HG02759 (cell line): ENCODE data around the gene UVSSA.

Experiments used
- ATAC-seq: cut with Tn5 transposase; IDR thresholded peaks from one replicate; pipeline ENCODE4 v1.9.1; 2021; ENCODE audit warnings: mild to moderate bottlenecking, moderate library complexity; ENCODE audit not compliant: unreplicated experiment

UVSSA gene

GRCh38 chr4:1405636-1406393, 58.8 kb downstream of the UVSSA start:
- ATAC-seq = no peak

GRCh38 chr4:1406394-1406980, 59.5 kb downstream of the UVSSA start, which contains the start of gene NKX1-1:
Gene NKX1-1, minus strand, starts transcription at chr4:1406442. Its CDS starts 0 bp downstream, at chr4:1406442.
- ATAC-seq = no peak

- no peak for ATAC-seq
Observed at GRCh38 chr4:1406981-1407656, 60.1 kb downstream of the UVSSA start.

- no peak for ATAC-seq
Observed at GRCh38 chr4:1407657-1408333, 60.8 kb downstream of the UVSSA start.

DNA sequence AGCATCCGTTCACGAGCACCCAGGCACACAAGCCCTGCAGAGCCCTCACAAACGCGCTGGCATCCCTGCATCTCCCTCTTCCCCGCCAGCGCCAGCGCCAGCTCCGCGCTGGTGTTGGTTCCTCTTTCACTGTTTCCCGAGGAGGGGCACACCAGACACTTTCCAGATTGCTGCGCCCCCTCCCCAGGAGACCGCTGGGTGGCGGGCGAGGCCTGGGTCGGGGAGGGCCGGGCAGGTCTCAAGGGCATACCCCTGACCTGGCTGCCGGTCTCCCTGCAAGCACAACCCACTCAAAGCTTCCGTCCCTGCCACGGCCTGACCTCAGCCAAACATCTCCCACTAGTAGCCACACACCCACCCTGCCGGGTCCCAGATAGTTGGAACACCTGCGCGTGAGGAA, 61.4 kb downstream of the UVSSA start:
- ATAC-seq = no peak

DNA sequence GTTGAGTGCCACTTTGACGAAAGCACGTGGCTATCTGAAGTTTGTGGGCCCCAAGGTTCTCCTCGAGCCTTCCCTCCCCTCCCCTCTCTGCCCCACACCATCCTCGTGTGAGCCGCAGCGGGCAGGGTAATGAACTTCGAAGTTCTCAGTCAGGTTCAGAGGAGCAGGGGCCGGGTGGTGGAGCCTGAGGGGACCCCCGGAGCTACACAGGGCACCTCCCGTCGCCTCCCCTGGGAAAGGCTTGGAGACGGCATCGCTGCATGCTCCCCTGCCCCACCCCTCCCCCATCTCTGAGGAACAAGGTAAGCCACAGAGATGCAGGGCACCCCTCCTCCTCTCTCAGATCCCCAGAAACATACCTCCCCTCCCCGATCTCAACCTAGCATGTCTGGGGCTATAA, 62.1 kb downstream of the UVSSA start:
- no peak for ATAC-seq

DNA sequence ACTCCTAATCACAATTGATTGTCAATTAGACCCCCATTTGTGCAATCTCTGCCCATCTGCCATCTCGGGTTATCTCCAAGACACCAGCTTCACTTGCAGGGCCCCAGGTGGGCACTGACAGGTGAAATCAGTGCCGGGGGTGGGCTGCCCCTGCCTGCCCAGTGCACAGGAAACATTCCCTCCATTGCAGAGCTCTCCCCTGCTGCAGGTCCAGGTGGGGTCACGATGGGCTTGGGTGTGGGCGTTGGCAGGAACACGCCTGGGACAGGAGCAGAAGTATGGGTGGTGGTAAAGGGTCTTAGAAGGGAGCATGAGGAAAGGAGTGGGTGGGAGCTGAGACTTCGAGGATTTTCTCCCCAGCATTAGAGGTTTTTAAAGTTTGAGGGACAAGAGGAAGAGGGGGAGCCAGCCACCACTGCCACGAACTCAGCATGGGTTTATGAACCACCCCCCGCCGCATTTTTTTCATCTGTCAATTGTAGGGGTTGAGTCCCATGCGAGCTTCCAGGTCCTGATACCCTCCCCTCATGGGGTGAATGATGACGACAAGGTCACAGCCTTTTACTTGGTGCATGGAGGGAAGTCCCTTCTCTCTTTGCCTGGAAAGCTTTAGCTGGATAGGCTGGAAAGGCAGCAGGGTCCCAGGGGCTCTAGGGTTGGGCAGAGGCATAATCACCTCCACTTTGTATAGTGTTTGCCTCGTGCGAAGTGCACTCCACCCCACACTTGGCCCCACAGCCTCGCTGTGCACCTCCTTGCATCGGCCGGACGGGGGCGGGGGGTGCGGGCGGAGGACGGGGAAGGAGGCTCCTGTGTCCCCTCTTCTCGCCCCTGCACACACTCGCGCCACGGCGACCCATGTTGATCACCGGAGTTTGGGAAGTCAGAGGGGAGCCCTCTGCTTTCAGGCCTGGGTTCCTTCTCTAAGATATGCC, 62.8 kb downstream of the UVSSA start:
- no peak for ATAC-seq

GRCh38 chr4:1410491-1411325, 63.7 kb downstream of the UVSSA start:
- ATAC-seq = no peak

GRCh38 chr4:1411436-1412375, 64.7 kb downstream of the UVSSA start:
- no peak for ATAC-seq

DNA sequence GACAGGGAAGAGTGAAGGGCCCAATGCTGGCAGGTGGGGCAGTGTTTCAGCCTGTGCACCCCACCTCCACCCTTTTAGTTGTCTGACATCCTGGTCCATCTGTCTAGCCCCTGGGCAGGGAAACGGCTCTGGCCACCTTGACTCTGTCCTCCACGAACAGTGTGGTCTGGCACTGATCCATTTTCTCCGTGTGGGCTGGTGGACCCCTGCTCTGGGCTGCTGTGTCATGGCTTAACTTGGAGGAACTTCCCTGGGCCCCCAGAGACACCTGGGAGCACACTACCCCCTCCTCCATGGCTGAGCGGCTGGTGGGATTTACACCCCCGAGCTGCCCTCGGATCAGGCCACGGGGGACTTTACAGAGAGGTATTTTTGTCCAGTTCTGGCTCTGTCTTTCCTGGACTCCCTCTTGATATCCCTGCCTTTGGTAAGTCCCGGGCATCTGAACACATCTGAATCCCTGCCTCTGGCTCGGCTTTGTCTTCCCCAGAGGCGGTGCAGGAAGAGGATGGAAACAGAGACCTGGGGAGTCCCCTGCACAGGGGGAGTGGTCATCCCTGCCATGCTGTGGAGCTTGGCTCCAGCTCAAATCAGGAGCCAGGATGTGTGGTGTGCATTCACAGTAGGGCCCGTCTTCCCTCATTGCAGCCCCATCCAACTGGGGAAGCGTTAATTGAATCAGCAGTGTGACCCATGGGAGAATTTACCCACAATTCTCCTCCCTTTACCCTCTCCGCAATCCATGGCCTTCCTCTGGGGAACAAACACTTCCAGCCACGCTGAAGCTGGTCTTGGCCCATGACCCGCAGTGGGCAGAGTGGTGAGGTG, 65.6 kb downstream of the UVSSA start:
- ATAC-seq = no peak

DNA sequence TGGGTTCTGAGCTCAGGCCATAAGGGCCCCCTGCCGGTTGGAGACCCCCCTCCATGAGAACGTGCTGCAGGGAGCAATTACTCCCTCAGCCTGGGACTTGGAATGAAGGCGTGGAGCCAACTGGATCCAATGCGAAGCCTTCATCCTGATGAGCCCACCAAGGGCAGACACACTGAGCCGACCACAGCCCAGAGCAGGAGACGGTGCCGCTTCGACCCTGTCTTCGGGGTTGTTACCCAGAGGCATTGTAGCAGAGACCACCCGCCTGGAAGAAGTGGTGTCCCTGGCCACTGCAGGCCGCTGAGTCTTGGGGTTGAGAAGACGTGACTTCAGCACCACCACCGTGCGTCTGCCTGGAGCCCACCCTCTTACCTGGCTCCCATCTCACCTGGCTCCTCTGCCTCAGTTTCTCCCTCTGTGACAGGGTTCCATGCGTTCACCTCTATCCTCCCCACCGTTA, 66.2 kb downstream of the UVSSA start:
- ATAC-seq = no peak

DNA sequence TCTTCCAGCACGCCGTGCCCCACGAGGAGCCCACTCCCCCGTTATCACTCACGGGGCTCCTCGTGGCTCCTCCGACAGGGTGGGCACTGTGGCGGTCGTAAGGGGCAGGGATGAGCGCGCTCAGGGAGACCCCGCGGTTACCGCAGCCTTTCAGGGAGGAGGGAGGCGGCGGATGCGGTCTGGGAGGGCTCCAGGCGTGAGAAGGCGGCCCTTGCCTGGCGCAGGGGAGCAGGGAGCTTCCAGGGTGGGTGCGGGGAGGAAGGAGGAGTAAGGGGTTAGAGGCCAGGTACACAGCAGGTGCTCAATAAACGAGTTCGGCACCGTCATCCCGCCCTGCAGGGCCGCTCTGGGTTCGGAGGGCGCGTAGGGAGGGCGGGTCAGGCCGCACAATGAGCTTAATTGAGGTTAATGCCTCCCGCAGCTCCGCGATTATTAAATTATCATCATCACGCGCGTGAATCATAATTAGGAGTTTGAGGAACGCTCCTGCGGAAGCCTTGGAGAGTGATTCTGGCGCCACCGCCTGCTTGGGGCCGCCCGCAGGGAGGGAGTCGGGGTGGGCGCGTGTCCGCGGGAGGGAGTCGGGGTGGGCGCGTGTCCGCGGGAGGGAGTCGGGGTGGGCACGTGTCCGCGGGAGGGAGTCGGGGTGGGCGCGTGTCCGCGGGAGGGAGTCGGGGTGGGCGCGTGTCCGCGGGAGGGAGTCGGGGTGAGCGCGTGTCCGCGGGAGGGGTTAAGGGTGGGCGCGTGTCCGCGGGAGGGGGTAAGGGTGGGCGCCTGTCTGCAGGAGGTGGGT, 66.9 kb downstream of the UVSSA start:
- ATAC-seq = no peak

- ATAC-seq = no peak
Observed at GRCh38 chr4:1414831-1415680, 68.0 kb downstream of the UVSSA start.

- ATAC-seq = no peak
Observed at GRCh38 chr4:1415681-1415981, 68.6 kb downstream of the UVSSA start.

DNA sequence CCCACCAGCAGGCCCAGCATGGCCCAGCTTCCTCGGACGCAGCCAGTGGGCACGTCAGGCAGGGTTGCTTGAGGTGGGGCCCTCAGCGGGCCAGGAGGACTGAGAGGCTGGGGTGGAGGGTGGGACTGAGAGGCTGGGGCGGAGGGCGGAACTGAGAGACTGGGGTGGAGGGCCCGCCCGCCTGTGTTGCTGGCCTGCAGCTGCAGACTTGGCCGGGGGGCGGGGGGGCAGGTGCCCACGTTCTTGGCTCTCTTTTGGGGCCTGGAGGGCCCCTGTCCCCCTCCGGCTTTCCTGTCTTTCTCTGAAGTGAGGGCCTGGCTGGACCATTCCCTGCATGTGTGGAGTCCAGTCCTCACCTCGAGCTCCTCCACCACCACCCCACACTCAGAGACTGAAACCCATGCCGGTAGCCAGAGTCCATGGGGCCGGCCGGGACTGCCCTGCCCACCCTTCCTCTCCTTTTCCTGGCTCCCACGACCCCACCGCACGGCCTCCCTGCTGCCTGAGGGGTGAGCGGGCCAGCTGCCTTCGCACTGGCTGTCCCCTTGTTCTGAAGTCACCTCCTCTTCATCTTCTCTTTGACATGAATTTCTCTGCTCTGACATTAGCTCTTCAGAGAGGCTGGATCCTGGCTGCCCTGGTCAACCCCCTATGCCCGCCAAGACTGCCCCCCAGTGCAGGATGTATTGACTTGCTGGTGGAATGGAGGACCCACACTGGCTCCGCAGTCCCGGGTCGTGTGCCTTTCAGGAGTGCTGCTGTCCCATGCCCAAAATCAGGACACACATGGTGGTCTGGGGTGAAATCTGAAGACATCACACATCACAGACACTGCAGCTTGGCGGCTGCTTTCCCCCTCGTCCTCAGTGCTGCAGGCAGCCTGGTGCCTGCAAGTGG, 69.3 kb downstream of the UVSSA start:
- no peak for ATAC-seq
